HEK293 (cell line): ENCODE measurements around the gene SUPV3L1.

ENCODE experiments used
- SETDB1 ChIP-seq: IDR thresholded peaks from one replicate; pipeline ENCODE4 v1.6.1; 2017; ENCODE audit warnings: mild to moderate bottlenecking, low read length, moderate library complexity, mixed read lengths; ENCODE audit not compliant: insufficient read length
- SP2 ChIP-seq: fragments of 450-650 bp; formaldehyde crosslinking; IDR thresholded peaks from 2 replicates; pipeline ENCODE4 v1.5.1; 2016; ENCODE audit warnings: missing biosample characterization, missing genetic modification characterization
- TCF7L2 ChIP-seq: IDR thresholded peaks from 2 replicates; pipeline ENCODE4 v1.6.1; 2011; ENCODE audit warnings: low read depth, mild to moderate bottlenecking, inconsistent platforms, low read length, moderate library complexity, borderline replicate concordance
- WT1 ChIP-seq: fragments of 450-650 bp; formaldehyde crosslinking; IDR thresholded peaks from 2 replicates; pipeline ENCODE4 v1.5.1; 2016; ENCODE audit warnings: missing biosample characterization, missing genetic modification characterization
- ZNF501 ChIP-seq: fragments of 450-650 bp; formaldehyde crosslinking; IDR thresholded peaks from 2 replicates; pipeline ENCODE4 v1.5.1; 2016; ENCODE audit warnings: missing biosample characterization, missing genetic modification characterization
- TF ChIP-seq, protein P1 (sequence below): fragments of 450-650 bp; formaldehyde crosslinking; IDR thresholded peaks from 2 replicates; pipeline ENCODE4 v1.5.1; 2016; ENCODE audit warnings: missing biosample characterization, missing genetic modification characterization

DNA sequence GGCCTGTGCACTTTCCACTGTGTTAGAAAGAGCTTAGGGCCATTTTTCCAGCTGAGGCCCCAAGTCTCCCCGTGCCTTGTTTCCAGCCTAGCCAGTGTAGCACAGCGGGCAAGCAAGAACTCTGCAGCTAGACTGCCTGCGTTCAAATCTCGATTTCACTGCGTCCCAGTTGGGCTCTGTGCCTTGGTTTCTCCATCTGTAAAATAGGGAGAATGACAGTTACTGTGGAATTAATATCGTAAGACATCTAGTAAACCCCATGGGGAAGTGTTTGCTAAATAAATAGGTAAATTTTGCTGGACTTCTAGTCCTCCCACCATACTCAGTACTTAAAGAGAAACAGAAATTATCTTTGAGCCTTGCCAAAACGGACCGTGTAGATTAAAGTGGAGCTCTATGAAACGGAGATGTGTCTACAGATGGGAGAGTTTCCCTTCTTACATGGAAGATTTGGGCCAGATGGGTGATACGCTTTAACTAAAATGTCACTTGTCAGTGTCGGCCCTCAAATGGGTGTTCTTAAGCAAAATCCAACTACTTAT, 36.6 kb downstream of the SUPV3L1 start:
- no peak for TF ChIP-seq TCF7L2
- no peak for TF ChIP-seq SETDB1
- TF ChIP-seq ZNF501 (tag by site-specific recombination) = no peak
- no peak for TF ChIP-seq WT1 (tag by site-specific recombination)
- TF ChIP-seq SP2 = no peak
- TF ChIP-seq, protein P1, sequence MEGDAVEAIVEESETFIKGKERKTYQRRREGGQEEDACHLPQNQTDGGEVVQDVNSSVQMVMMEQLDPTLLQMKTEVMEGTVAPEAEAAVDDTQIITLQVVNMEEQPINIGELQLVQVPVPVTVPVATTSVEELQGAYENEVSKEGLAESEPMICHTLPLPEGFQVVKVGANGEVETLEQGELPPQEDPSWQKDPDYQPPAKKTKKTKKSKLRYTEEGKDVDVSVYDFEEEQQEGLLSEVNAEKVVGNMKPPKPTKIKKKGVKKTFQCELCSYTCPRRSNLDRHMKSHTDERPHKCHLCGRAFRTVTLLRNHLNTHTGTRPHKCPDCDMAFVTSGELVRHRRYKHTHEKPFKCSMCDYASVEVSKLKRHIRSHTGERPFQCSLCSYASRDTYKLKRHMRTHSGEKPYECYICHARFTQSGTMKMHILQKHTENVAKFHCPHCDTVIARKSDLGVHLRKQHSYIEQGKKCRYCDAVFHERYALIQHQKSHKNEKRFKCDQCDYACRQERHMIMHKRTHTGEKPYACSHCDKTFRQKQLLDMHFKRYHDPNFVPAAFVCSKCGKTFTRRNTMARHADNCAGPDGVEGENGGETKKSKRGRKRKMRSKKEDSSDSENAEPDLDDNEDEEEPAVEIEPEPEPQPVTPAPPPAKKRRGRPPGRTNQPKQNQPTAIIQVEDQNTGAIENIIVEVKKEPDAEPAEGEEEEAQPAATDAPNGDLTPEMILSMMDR (tag by site-specific recombination) = no peak
